DMS79 (cell line): ENCODE results near the gene NXPH1.

Source experiments
- DNase-seq: peaks from one replicate; lab custom pipeline; 2025; lab: John Stamatoyannopoulos, UW

The NXPH1 gene

GRCh38 chr7:8507566-8507965, 74.2 kb downstream of the NXPH1 start:
- DNase-seq = no peak

- DNase-seq = no peak
These were observed 76.2 kb downstream of the NXPH1 start for GRCh38 chr7:8509621-8510020.

DNA sequence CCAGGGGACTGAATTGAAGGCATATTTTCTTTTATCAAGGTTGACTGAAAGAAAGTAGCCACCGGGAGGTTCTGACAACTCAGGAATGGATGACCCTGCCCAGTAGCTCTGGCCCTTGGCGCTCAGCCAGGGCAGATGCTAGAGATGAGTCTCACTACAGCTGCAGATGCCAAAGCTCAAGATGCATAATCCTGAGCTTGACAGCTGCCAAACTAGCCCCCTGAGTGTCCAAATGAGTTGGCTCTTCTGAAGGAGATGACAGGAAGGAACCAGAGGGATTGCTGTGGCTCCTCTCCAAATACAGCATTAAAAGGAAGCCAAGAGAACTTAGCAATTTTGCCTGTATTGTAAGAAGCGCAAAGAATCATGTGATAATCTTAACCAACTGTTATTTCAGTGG, 78.4 kb downstream of the NXPH1 start:
- DNase-seq = no peak

- DNase-seq = no peak
These were observed 81.5 kb downstream of the NXPH1 start for GRCh38 chr7:8514781-8515519.

GRCh38 chr7:8515640-8516185, 82.3 kb downstream of the NXPH1 start:
- DNase-seq = no peak

- DNase-seq = no peak
These were observed 83.6 kb downstream of the NXPH1 start for GRCh38 chr7:8516976-8517375.

- DNase-seq = no peak
These were observed 94.9 kb downstream of the NXPH1 start for GRCh38 chr7:8528311-8528710.

DNA sequence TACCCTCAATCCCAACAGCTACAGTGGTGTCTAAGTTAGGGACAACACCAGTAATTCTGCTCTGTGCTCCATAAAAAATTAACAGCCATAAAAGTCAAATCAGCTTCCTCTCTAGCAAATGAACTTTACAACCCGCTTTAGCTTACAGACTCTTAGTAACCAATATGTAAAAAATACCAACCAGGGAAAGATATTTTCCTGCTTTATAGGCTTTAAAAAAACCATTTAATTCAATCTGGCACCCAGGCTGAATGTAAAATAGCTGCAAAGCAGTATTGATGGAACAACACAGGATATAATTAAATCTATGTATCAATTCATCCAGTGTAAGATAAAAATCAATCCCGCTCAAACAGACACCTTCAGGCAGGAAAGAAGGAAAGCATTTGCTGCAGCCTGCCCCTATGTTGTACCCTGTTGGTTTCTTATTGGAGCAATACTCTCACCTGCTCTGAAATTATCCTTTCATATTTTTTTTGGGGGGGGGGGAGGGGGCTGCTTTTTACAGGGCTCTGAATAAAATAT, 98.6 kb downstream of the NXPH1 start:
- no peak for DNase-seq

DNA sequence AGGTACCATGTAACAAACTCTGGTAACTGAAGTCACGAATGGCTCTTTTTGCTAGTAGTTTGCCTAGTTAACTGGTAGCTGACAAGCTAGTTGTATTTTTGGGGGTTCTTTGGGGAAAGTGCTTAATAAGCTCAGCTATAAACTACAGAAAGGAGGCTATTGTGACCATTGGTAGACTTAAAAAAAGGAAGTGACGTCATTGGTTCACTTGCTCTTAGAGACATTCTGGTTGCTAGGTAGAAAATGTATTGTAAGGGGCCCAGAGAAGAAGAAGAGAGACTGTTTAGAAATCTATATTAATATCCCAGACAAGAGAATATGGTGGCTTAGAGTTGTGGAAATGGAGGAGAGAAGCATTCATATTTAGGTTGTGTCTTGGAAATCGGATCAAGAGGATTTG, 103.0 kb downstream of the NXPH1 start:
- no peak for DNase-seq

DNA sequence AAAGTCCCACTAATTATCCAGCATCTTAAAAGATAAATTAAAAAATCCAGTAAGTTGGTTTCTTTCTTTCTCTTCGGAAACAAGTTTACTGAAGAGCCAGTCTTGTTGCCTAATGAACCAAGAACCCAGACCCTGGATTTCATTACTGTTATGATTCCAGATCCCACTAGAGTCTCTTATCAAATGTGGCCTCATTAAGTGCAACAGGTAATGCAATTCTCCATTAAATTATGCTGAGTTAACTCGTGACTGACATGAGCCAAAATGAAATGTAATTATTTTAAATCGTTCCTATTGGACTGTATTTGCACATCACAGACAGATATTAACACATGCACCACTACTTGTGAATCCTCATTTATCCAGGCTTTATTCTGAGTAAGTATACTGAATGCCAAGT, 115.6 kb downstream of the NXPH1 start:
- DNase-seq = no peak

- no peak for DNase-seq
These were observed 127.1 kb downstream of the NXPH1 start for GRCh38 chr7:8560501-8560900.

- no peak for DNase-seq
These were observed 128.0 kb downstream of the NXPH1 start for GRCh38 chr7:8561449-8561848.

- no peak for DNase-seq
These were observed 130.9 kb downstream of the NXPH1 start for GRCh38 chr7:8564281-8564680.

DNA sequence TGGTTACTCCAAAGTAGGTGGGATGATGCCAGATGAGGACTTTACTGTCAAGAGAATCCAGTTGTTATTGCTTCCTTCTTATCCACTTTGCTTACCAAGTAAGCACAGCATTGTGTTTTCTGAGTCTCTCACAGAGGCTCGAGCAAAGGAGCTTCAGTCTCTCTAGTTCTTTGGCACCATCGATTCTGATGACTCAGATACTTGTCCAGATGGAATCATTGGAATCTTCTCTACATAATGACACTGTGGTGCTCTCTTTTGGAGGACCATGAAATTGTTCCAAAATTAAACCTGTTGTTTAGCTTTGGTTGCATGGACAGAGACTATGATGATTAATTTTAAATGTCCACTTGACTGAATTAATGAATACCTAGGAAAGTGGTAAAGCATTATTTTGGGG, 132.6 kb downstream of the NXPH1 start:
- no peak for DNase-seq

DNA sequence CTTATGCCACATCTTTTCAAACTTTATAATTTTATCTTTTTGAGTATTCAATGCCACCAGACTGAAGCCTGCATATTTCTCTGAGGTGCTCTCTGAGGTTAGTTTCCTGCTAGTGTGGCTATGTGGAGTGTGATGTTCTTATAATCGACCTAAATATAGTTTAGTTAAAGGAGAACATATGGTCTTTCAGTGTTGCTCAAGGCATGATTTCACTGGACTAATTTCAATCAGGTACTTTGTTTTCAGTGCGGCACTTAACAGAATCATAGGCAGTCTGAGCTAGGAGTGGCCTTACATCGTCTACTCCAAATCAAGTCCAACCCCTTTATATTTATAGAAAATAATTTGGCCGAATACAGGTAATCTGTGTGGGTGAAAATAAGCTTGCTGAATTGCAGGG, 134.2 kb downstream of the NXPH1 start:
- DNase-seq = no peak

DNA sequence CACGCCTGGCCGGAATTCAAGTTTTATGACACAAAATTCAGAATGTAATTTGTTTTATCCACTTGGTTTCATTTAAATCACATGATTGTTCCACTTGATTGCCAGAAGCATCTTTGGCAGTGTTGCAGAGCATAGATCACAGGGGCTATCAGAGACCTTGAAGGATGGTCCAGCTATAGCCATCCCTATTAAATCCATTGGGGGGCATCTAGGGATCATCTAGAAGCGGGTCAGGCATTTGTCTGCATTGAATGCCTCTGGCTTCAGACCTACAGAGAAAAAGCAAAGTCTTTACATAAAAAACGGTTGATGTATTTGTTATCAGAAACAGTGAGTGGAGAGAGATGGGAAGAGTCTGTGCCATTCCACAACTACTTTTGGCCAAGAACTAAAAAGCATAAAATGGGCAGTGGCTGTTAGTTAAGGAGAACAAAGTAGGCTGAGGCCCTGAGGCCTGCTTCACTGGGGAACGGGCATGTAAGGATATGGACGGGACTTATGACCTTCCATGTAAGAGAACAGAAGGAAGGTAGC, 146.3 kb downstream of the NXPH1 start:
- DNase-seq = no peak

GRCh38 chr7:8581842-8582241, 148.4 kb downstream of the NXPH1 start:
- no peak for DNase-seq

DNA sequence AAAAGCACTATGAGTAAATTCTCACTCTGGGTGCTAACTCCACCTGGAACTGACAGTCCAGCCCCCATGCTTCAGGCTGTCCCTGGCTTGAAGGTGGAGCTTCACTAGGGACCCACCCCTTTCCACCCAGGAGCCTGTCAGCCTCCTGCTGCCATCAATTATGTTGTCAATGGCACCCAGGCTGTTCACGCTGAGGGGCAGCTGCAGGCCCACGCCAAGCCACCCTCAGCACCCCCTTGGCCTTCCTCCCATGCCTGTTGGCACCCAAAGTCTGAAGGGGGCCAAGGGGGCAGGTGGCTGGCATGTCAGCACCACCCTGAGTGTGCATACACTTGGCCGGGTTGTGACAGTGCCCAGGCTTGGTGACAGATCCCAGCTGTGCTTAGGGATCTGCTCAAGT, 149.3 kb downstream of the NXPH1 start:
- no peak for DNase-seq

DNA sequence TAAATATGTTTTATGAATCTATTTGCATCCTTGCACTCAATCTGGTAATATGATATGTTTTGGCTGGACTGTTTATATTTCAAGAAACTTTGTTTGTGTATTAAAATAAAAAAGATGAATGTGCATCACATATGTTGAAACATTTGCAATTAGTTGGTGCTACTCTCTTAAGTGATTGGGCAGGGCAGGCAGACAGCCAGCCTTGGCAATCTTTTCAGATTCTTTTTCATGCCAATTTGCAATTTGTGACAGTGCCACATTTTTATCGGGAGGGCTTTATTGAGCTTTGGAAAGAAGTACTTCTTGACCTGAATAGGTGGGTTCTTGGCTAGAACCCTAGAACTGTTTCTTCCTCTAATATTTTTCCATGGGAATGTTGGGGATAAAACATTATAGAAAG, 152.2 kb downstream of the NXPH1 start:
- DNase-seq = no peak

DNA sequence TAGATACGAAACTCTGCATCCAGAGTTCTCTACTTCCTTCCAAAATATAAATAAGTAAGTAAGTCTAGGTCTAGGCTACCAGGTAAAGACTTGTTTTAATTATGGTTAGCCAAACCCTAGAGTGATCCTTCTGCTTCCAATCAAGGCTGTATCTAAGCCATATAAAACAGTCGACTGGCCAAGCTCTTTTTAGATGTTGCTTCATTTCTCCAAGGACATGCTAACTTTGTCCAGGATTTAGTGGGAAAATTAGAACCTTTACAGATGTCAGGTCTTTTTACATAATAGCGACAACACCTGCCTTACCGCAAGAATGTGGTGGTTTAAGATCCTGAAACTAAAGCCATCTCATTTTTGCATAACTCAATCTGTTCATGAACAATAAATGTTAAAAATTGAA, 156.8 kb downstream of the NXPH1 start:
- no peak for DNase-seq

GRCh38 chr7:8590791-8591190, 157.4 kb downstream of the NXPH1 start:
- no peak for DNase-seq

DNA sequence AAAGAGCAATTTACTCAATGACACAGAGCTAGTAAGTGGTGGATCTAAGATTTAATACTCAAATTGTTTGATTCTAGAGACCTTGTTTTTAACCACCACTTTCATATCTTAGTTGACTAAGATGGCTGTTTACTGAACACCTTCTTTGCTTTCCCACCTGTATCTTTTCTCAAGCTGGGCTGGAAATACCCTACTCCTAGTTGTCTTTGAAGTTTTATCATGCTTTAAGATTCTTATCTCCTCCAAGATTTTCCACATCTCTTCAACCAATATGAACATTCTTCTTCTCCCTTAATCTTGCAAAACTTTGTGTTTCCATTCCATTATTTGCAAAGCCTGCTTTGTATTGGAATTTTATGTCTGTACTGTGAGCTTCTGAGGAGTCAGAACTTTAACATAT, 157.9 kb downstream of the NXPH1 start:
- DNase-seq = no peak

- no peak for DNase-seq
These were observed 158.8 kb downstream of the NXPH1 start for GRCh38 chr7:8592167-8592566.

- DNase-seq = no peak
These were observed 160.7 kb downstream of the NXPH1 start for GRCh38 chr7:8594115-8594514.
